Tongue (tissue), 2 donors: ENCODE results near the gene ZNF587B. TPM values are rescaled to one million over a fixed set of nuclear protein-coding genes. Genes with fewer than 3 reads are reported as not detected.
A peak's percentile ranks its signal among the peaks of the same experiment; 100 is the strongest.
"Not testable (repeated sequence)": the region's sequence is repeated elsewhere in the genome, so short reads cannot be mapped to it uniquely, and the experiment has no call there.

Source experiments
- DNase-seq: peaks from one replicate; pipeline ENCODE4 v3.0.0-alpha.2; 2015
- total RNA-seq: library from RNA; depleted of rRNA; stranded (reverse); fragments of >200 nt; gene quantifications from one replicate; pipeline ENCODE4 v1.2.3, GENCODE V29; 2014

ZNF587B gene
- total RNA-seq, 1 donor from 2014 or later = 14.5 TPM

GRCh38 chr19:57819475-57820148, 10.5 kb upstream of the ZNF587B start:
- DNase-seq = peak; percentile 96

DNA sequence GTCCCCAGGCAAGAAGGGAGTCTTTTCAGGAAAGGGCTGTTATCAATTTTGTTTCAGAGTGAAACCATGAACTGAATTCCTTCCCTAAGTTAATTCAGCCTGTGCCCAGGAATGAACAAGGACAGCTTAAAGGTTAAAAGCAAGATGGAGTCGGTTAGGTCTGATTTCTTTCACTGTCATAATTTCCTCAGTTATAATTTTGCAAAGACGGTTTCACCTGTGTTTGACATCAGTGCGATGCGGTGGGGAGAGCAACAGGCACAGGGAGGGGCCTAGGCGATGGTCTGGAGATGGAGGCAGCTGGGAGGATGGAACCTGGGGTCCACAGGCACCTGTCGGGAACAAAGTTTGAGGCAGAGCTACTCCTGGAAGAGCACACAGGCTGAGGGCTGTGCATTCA, 9.5 kb upstream of the ZNF587B start:
- DNase-seq = no peak

DNA sequence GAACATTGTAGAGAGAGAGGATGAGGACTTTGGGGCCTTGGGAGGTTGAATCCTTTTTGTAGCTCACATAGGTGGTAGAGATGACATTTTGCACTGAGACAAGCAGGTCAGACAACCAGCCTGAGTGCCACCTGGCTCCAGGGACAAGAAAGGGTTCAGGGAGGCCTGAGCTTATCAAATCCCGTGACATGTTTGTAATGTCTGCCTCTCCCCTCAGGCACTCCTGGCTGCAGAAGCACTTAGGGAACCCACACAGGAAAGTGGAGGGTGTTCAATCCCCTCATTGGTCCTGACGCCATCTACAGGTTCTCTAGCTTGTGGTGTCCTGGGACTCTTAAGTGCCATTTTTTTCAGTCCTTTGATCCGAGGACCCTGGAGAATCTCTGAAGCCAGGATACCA, 9.0 kb upstream of the ZNF587B start:
- not testable (repeated sequence) for DNase-seq

GRCh38 chr19:57821501-57821900, 8.6 kb upstream of the ZNF587B start:
- DNase-seq = not testable (repeated sequence)

DNA sequence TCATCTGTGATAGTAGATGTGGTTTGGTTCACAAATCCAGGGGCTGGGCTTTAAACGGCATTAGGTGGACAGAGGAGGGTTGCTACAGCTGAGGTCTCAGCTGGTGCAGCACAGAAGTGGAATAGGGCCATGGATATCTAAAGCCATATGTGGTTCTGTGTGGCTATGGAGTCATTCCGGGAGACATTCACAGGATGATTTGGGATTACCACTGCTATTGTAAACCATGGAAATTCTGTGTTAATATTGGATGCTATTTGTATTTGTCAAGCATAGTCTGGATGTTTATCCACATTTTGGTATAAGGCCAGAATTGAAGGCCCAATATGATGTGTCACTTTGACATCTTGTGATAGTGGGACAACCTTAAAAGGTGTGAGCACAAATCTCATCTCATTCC, 6.9 kb upstream of the ZNF587B start:
- not testable (repeated sequence) for DNase-seq

DNA sequence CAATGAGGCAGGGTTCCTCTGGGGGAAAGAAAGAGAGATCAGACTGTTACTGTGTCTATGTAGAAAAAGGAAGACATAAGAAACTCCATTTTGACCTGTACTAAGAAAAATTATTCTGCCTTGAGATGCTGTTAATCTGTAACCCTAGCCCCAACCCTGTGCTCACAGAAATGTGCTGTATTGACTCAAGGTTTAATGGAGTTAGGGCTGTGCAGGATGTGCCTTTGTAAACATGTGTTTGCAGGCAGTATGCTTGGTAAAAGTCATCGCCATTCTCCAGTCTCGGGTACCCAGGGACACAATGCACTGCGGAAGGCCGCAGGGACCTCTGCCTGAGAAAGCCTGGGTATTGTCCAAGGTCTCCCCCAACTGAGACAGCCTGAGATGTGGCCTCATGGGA, 6.5 kb upstream of the ZNF587B start:
- not testable (repeated sequence) for DNase-seq

GRCh38 chr19:57825511-57825910, 4.6 kb upstream of the ZNF587B start:
- DNase-seq = no peak

DNA sequence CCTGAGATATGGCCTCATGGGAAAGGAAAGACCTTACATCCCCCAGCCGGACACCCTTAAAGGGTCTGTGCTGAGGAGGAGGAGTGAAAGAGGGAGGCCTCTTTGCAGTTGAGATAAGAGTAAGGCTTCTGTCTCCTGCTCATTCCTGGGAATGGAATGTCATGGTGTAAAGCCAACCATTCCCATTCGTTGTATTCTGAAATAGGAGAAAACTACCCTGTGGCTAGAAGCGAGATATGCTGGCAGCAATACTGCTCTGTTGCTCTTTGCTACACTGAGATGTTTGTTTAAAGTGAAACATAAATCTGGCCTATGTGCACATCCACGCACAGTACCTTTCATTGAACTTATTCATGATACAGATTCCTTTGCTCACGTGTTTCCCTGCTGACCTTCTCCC, 783 bp upstream of the ZNF587B start:
- no peak for DNase-seq

DNA sequence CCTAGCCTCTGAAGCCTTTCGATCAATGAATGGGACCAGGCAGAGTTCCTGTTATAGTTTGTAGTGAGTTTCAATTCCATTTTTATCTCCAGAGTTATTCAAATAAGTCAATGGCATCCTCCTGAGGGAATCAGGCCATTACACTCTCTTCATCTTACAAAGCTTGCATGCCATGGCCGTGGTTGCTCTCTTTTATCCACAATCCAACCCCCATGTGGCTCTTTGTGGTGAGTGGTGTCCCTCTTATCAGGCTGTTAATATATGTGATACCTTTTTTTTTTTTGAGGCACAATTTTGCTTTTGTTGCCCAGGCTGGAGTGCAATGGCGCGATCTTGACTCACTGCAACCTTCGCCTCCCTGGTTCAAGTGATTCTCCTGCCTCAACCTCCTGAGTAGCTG, 6.9 kb downstream of the ZNF587B start:
- not testable (repeated sequence) for DNase-seq

- not testable (repeated sequence) for DNase-seq
Measured at GRCh38 chr19:57838622-57839191, 8.6 kb downstream of the ZNF587B start.

DNA sequence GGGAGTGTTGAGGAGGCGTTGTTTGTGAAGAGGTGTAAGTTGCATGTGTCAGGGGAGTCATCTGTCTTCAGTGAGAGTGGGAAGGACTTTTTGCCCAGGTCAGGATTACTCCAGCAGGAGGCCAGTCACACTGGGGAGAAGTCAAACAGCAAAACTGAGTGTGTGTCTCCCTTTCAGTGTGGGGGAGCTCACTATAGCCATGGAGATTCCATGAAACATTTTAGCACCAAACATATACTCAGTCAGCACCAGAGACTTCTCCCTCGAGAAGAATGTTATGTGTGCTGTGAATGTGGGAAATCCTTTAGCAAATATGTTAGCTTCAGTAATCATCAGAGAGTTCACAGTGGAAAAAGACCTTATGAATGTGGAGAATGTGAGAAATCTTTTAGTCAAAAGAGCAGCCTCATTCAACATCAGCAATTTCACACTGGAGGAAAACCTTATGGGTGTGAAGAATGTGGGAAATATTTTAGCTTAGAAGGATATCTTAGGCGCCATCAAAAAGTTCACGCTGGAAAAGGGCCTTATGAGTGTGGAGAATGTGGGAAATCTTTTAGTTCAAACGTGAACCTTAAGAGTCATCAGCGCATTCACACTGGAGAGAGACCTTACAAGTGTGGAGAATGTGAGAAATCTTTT, 11.1 kb downstream of the ZNF587B start:
- no peak for DNase-seq

DNA sequence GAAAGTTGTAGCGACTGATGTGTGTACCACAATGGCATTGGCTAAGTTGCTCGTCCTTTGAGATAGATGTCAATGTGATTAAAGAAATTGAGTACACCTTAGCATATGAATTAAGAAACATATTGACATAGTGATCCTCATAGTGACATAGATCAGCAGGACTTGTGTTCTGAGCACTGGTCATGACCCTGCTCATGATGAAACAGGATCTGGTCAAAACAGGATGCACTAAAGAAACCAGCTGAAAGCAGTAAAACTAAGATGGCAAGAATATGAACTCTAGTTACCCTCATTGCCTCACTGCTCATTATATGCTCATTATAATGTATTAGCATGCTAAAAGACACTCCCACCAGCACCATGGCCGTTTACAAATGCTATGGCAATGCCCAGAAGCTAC, 17.1 kb downstream of the ZNF587B start:
- DNase-seq = not testable (repeated sequence)

DNA sequence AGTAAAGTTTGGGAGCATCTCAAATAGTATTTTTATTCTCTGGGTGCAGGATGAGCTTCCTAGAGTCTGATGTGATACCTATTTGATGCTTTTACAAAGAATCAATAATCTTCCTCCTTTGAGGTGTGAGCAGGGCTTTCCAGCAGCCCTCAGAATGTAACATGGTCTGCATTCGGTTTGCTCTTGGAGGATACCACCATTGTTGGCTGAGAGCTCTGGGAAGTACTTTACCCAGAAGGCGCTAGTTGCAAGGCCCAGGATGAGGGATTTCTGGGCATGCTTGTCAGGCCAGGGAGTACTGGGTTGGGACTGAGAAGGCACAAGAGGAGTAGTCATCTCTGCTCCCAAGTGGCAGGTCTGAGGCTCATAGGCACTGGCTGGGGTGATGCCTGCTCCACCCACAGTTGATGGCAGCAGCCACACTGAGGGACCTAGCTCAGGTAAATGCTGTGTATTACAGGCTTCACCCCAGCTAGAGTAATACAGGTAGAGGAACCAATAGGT, 19.1 kb downstream of the ZNF587B start:
- not testable (repeated sequence) for DNase-seq

DNA sequence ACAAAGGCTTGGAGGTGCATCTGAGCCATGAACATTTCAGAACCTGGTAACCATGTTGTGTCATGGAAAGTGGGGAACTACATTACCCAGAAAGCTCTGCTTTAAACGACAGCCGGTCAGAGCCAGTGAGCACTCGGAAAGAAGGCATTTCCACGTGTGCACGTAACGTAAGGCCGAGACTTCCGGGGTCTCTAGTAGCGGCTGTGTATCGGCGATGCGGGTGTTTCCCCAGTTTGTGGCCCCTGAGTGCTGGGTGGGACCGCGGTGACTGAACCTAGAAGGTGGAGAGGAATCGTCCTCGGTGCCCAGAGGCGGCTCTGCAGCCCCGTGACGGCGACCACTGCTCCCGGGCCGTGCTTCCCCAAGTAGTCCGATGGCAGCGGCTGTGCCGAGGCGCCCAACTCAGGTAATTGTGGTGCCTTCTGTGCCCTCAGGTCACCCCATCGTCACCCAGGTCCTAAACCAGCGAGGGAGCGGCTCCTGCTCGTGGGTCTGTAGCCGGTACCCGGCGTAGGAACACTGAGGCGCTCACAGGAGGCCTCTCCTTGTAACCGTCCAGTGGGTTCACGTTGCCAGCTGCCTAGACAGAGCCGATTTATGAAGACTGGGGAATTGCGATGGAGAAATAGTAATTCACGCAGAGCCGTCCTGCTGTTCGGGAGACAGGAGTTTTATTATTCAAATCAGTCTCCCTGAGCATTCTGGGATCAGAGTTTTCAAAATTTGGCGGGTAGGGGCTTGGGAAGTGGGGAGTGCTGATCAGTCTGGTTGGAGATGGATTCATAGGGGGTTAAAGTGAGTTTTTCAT, 19.8 kb downstream of the ZNF587B start, which contains the start of gene ZNF587:
Gene ZNF587, plus strand, starts transcription at position 194 of the 808 bp plus-strand sequence. Its CDS starts 180 bp downstream, at position 374.
- DNase-seq = peak; percentile 92

DNA sequence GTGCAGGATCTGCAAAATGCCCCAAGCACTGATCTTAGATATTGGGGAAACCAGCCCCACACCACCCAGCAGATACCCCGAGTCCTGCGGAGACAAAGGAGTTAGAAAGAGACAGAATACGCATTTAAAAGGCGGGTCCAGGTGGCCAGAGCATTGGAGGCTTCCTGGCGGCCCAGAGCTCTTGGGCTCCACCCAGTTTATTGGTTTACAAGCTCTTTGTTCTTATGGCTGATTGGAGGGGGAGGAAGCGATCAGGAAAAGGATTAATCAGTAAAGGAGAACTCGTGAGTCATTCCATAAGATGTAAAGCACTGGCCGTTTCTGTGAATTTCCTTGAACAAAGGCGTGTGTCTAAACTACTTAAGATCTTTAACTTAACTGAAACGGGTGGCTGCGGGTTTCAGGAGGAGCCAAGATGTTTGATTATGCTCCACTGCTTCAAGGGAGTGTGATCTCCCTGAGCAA, 20.5 kb downstream of the ZNF587B start:
- DNase-seq = peak; percentile 14

- not testable (repeated sequence) for DNase-seq
Measured at GRCh38 chr19:57851812-57852603, 21.9 kb downstream of the ZNF587B start.

- not testable (repeated sequence) for DNase-seq
Measured at GRCh38 chr19:57854117-57854516, 24.0 kb downstream of the ZNF587B start.

GRCh38 chr19:57862351-57862750, 32.3 kb downstream of the ZNF587B start:
- DNase-seq = not testable (repeated sequence)

DNA sequence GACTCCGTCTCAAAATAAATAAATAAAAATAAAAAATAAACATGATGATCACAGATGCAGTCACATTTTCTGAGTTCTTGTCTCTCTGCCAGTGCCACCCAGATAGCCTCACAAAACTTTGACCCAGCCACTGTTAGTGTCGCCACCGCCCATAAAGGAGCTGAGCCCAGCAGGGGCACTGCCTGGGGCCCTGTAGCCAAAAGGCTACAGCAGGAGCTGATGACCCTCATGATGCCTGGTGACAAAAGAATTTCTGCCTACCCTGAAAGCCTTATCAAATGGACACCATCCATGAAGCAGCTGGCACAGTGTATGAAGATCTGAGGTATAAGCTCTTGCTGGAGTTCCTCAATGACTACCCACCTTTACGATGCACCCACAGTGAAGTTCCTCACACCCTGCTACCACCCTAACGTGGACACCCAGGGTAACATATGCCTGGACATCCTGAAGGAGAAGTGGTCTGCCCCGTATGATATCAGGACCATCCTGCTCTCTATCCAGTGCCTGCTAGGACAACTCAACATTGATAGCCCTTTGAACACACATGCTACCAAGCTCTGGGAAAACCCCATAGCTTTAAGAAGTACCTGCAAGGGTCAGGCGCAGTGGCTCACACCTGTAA, 37.9 kb downstream of the ZNF587B start:
- DNase-seq = no peak

DNA sequence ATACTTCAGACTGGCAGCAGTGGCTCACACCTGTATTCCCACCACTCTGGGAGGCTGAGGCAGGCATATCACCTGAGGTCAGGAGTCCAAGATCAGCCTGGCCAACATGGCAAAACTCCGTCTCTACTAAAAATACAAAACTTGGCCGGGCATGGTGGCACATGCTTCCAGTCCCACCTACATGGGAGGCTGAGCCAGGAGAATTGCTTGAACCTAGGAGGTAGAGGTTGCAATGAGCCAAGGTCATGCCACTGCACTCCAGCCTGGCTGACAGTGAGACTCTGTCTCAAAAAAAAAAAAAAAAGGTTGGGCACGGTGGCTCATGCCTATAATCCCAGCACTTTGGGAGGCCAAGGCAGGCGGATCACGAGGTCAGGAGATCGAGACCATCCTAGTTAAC, 39.6 kb downstream of the ZNF587B start:
- not testable (repeated sequence) for DNase-seq

DNA sequence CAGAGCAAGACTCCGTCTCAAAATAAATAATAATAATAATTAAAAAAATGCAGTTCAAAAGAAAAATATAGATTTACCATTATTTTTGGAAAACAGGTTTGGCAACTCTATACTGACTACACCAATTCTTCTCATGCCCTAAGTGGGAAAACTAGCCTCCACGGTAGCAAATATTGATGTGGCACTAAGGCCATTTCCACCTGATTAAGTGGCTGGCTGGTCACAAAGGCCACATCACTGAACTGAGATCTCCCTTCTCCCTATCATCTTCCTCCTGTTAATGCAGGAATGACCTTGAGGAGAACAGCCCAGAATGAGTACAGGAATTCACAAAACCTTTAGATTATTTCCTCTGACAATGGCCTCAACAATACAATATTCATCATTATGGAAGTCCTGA, 40.1 kb downstream of the ZNF587B start:
- no peak for DNase-seq
